CD4-positive, alpha-beta memory T cell (primary cell): Measurements from ENCODE around the gene RITA1. TPM values are rescaled to one million over a fixed set of nuclear protein-coding genes. Genes with fewer than 3 reads are reported as not detected.

ENCODE experiments used
- CTCF ChIA-PET: fragments of 350-600 bp; sonication (Branson Sonifier 250); formaldehyde crosslinking; loops from one replicate; lab custom pipeline; 2021; ENCODE audit warnings: inconsistent platforms; ENCODE audit not compliant: partially characterized antibody; lab: Charles Lee
- POLR2A ChIA-PET: fragments of 350-600 bp; sonication (Branson Sonifier 250); formaldehyde crosslinking; loops from one replicate; lab custom pipeline; 2021; ENCODE audit not compliant: partially characterized antibody; lab: Charles Lee
- DNase-seq, 5 donors: peaks; one replicate each; pipeline versions ENCODE4 v3.0.0 to v3.0.0-alpha.2; 2020 to 2022; ENCODE audit warnings: mixed read lengths in 1 of 5
- H3K27ac ChIP-seq: one replicate; pipeline ENCODE4 v1.7.0; 2013; ENCODE audit warnings: low read depth, low read length
- H3K27me3 ChIP-seq: 2 replicates; pipeline ENCODE4 v1.7.0; 2013; ENCODE audit warnings: mild to moderate bottlenecking, low read length, moderate library complexity; ENCODE audit not compliant: insufficient read depth
- H3K36me3 ChIP-seq: 2 replicates; pipeline ENCODE4 v1.7.0; 2013; ENCODE audit warnings: mild to moderate bottlenecking, low read length, moderate library complexity; ENCODE audit not compliant: insufficient read depth
- H3K4me1 ChIP-seq: 2 replicates; pipeline ENCODE4 v1.7.0; 2013; ENCODE audit warnings: mild to moderate bottlenecking, low read length, moderate library complexity; ENCODE audit not compliant: insufficient read depth
- H3K4me3 ChIP-seq, 2 donors: one replicate each; pipeline ENCODE4 v1.7.0; 2013; ENCODE audit warnings: low read length in 2 of 2, mild to moderate bottlenecking in 1 of 2
- H3K9me3 ChIP-seq, 2 donors: one replicate each; pipeline ENCODE4 v1.7.0; 2013; ENCODE audit warnings: low read length in 2 of 2, control low read depth in 1 of 2; ENCODE audit not compliant: control insufficient read depth in 1 of 2
- H3K27ac Mint-ChIP-seq, 7 donors: one replicate each; pipeline ENCODE4 v1.8.0; 2020 to 2021; ENCODE audit warnings: mixed read lengths in 7 of 7, mild to moderate bottlenecking in 6 of 7, inconsistent platforms in 3 of 7, moderate library complexity in 3 of 7
- H3K27me3 Mint-ChIP-seq, 2 donors: one replicate each; pipeline ENCODE4 v1.8.0; 2020 to 2021; ENCODE audit warnings: mixed read lengths in 2 of 2
- H3K36me3 Mint-ChIP-seq, 2 donors: one replicate each; pipeline ENCODE4 v1.8.0; 2020 to 2021; ENCODE audit warnings: mixed read lengths in 2 of 2, inconsistent platforms in 1 of 2, mild to moderate bottlenecking in 1 of 2
- H3K4me1 Mint-ChIP-seq, 4 donors: one replicate each; pipeline ENCODE4 v1.8.0; 2020 to 2021; ENCODE audit warnings: mixed read lengths in 4 of 4, mild to moderate bottlenecking in 1 of 4
- H3K4me3 Mint-ChIP-seq, 8 donors: one replicate each; pipeline ENCODE4 v1.8.0; 2020 to 2021; ENCODE audit warnings: mixed read lengths in 8 of 8, mild to moderate bottlenecking in 7 of 8, moderate library complexity in 6 of 8, inconsistent platforms in 3 of 8
- H3K9me3 Mint-ChIP-seq, 8 donors: one replicate each; pipeline ENCODE4 v1.8.0; 2020 to 2021; ENCODE audit warnings: mixed read lengths in 8 of 8, mild to moderate bottlenecking in 5 of 8, inconsistent platforms in 3 of 8, moderate library complexity in 1 of 8
- intact Hi-C: fragments of 100-400 bp; cut with micrococcal nuclease; formaldehyde crosslinking; loops from one replicate; pipeline ENCODE4 v1.15.1; 2023
- polyA plus RNA-seq, 2 donors: library from polyadenylated mRNA; unstranded; fragments of 300-500 nt; fragmentation: Illumina TruSeq; gene quantifications; one replicate each; pipeline ENCODE4 v1.2.3, GENCODE V29; 2021
- total RNA-seq, 2 experiments: library from RNA; stranded (reverse); gene quantifications; one replicate each; pipeline ENCODE4 v1.2.3, GENCODE V29; 2021

The RITA1 gene
- total and polyA plus RNA-seq, 4 experiments from 2014 or later = 12.8 to 25.9 (median 16.8) TPM

- POLR2A ChIA-PET = interaction anchor here (1.0 to 8.4 kb wide), 8 partner anchors 8 to 315 kb away, joined by 3 to 84 read pairs (median 12); partner anchors contain the start of genes DDX54, OAS1, OAS2 and RITA1
- H3K4me3 ChIP-seq = peak within 1 kb of the TSS; percentile 66 to 79
- H3K36me3 Mint-ChIP-seq = peaks cover 0 to 7% of the 10 kb centered on the region in 2 donors
- CTCF ChIA-PET = interaction anchor here (1.0 to 1.6 kb wide), 4 partner anchors 13 to 48 kb away, joined by 3 to 15 read pairs (median 4); no protein-coding TSS in a partner anchor
- peaks cover 25 to 45% (median 37%) of the 10 kb centered on the region in 4 donors for H3K4me1 Mint-ChIP-seq
- intact Hi-C loops = loop anchor here (1.0 kb wide), 6 partner anchors 12 to 242 kb away; partner anchors contain the start of genes DDX54, PLBD2, RITA1 and SLC8B1
- DNase-seq = peak; percentile 97 to 100 (median 99)
- peaks cover 0 to 3% (median 0%) of the 10 kb centered on the region in 8 donors for H3K9me3 Mint-ChIP-seq
- H3K36me3 ChIP-seq = no peaks in the 10 kb centered on the region
- H3K4me3 Mint-ChIP-seq = peak within 1 kb of the TSS; percentile 92 to 95 (median 94)
- no peaks in the 10 kb centered on the region for H3K9me3 ChIP-seq
- peak within 1 kb of the TSS; percentile 70 for H3K27ac ChIP-seq
- no peaks in the 10 kb centered on the region for H3K27me3 Mint-ChIP-seq
- no peaks in the 10 kb centered on the region for H3K27me3 ChIP-seq
- peak within 1 kb of the TSS; percentile 85 to 97 (median 94) for H3K27ac Mint-ChIP-seq
- H3K4me1 ChIP-seq = peaks cover 39% of the 10 kb centered on the region
These were observed 35.9 kb downstream of the RITA1 start, which contains the start of gene TPCN1 for GRCh38 chr12:113221181-113221996. TSS of gene TPCN1 (plus strand) at chr12:113221464. CDS start at chr12:113226853, 5,389 bp downstream.

- Mint-ChIP-seq H3K9me3 (peaks cover 0 to 3% (median 0%) of the 10 kb centered on the region in 8 donors), H3K36me3 (peaks cover under 1 to 7% of the 10 kb centered on the region in 2 donors), H3K27me3 (no peaks in the 10 kb centered on the region), H3K4me3 (peak overlapping the region; percentile 92 to 95 (median 94)), H3K27ac (peak overlapping the region; percentile 85 to 97 (median 93)), H3K4me1 (peaks cover 23 to 43% (median 34%) of the 10 kb centered on the region in 4 donors)
- intact Hi-C loops = loop anchor here (1.0 kb wide), 6 partner anchors 11 to 243 kb away; partner anchors contain the start of genes DDX54, PLBD2, RITA1 and SLC8B1
- no peaks in the 10 kb centered on the region for H3K9me3 ChIP-seq
- peak overlapping the region; percentile 59 to 79 for H3K4me3 ChIP-seq
- peak overlapping the region; percentile 70 for H3K27ac ChIP-seq
- CTCF ChIA-PET = interaction anchor here (1.0 to 2.8 kb wide), 8 partner anchors 10 to 49 kb away, joined by 3 to 17 read pairs (median 4); no protein-coding TSS in a partner anchor
- peak in 4 of 5 donors; percentile 16 to 58 (median 24) for DNase-seq
- H3K27me3 ChIP-seq = no peaks in the 10 kb centered on the region
- no peaks in the 10 kb centered on the region for H3K36me3 ChIP-seq
- POLR2A ChIA-PET = interaction anchor here (1.0 to 8.4 kb wide), 10 partner anchors 7 to 316 kb away, joined by 3 to 84 read pairs (median 8); partner anchors contain the start of genes DDX54, OAS1, OAS2 and RITA1
- H3K4me1 ChIP-seq = peaks cover 37% of the 10 kb centered on the region
These were observed 36.6 kb downstream of the RITA1 start for GRCh38 chr12:113221997-113222729.

GRCh38 chr12:113222730-113223531 lies 37.4 kb downstream of the RITA1 start:
- Mint-ChIP-seq H3K27me3 (no peaks in the 10 kb centered on the region), H3K4me1 (peaks cover 22 to 42% (median 30%) of the 10 kb centered on the region in 4 donors), H3K36me3 (peaks cover 5 to 12% of the 10 kb centered on the region in 2 donors), H3K4me3 (peak overlapping the region; percentile 92 to 95 (median 94)), H3K27ac (peak overlapping the region; percentile 85 to 97 (median 93)), H3K9me3 (peaks cover 0 to 3% (median 0%) of the 10 kb centered on the region in 8 donors)
- Histone ChIP-seq H3K36me3 (no peaks in the 10 kb centered on the region), H3K27ac (peak overlapping the region; percentile 70), H3K4me1 (peaks cover 30% of the 10 kb centered on the region), H3K4me3 (peak overlapping the region; percentile 59 to 79), H3K9me3 (no peaks in the 10 kb centered on the region), H3K27me3 (no peaks in the 10 kb centered on the region)
- POLR2A ChIA-PET = interaction anchor here (1.0 to 8.4 kb wide), 8 partner anchors 10 to 317 kb away, joined by 3 to 84 read pairs (median 6); partner anchors contain the start of genes DDX54, OAS1, OAS2 and RITA1
- intact Hi-C loops = no loop called here
- CTCF ChIA-PET = interaction anchor here (1.0 to 2.8 kb wide), 7 partner anchors 9 to 50 kb away, joined by 3 to 17 read pairs (median 4); no protein-coding TSS in a partner anchor
- DNase-seq = peak in 4 of 5 donors; percentile 22 to 34 (median 30)

GRCh38 chr12:113224955-113225354 lies 39.4 kb downstream of the RITA1 start:
- Histone ChIP-seq H3K4me3 (no peak overlapping the region), H3K9me3 (no peaks in the 10 kb centered on the region), H3K36me3 (no peaks in the 10 kb centered on the region), H3K27me3 (no peaks in the 10 kb centered on the region), H3K27ac (no peak overlapping the region), H3K4me1 (peaks cover 48% of the 10 kb centered on the region)
- Mint-ChIP-seq H3K4me1 (peaks cover 29 to 62% (median 46%) of the 10 kb centered on the region in 4 donors), H3K27me3 (no peaks in the 10 kb centered on the region), H3K4me3 (no peak overlapping the region), H3K9me3 (peaks cover 0 to 3% (median 0%) of the 10 kb centered on the region in 8 donors), H3K36me3 (peaks cover 7 to 20% of the 10 kb centered on the region in 2 donors), H3K27ac (no peak overlapping the region)
- CTCF ChIA-PET = interaction anchor here (1.0 to 2.8 kb wide), 4 partner anchors 7 to 85 kb away, joined by 3 to 17 read pairs (median 4); no protein-coding TSS in a partner anchor
- no peak for DNase-seq
- POLR2A ChIA-PET = interaction anchor here (0.7 to 8.4 kb wide), 3 partner anchors 11 to 41 kb away, joined by 3 to 84 read pairs (median 4); no protein-coding TSS in a partner anchor
- intact Hi-C loops = no loop called here

- no peak overlapping the region for H3K4me3 Mint-ChIP-seq
- intact Hi-C loops = no loop called here
These were observed 41.4 kb downstream of the RITA1 start for GRCh38 chr12:113226696-113227568.

More at GRCh38 chr12:113226696-113227568, 41.4 kb downstream of the RITA1 start:
- ChIA-PET CTCF (interaction anchor here (0.9 to 1.6 kb wide), 3 partner anchors 30 to 234 kb away, joined by 3 to 6 read pairs (median 3); no protein-coding TSS in a partner anchor), POLR2A (interaction anchor here (8.4 kb wide), 1 partner anchor 17 kb away, joined by 84 read pairs; no protein-coding TSS in a partner anchor)
- peaks cover 18 to 28% of the 10 kb centered on the region in 2 donors for H3K36me3 Mint-ChIP-seq
- H3K27ac ChIP-seq = no peak overlapping the region
- no peaks in the 10 kb centered on the region for H3K9me3 Mint-ChIP-seq
- H3K4me1 Mint-ChIP-seq = peaks cover 30 to 64% (median 43%) of the 10 kb centered on the region in 4 donors
- no peaks in the 10 kb centered on the region for H3K36me3 ChIP-seq
- H3K9me3 ChIP-seq = no peaks in the 10 kb centered on the region
- no peak overlapping the region for H3K4me3 ChIP-seq
- H3K27me3 ChIP-seq = no peaks in the 10 kb centered on the region
- H3K27ac Mint-ChIP-seq = peak overlapping the region in 2 of 7 donors; percentile 22 to 24
- no peak for DNase-seq
- H3K27me3 Mint-ChIP-seq = no peaks in the 10 kb centered on the region
- peaks cover 60% of the 10 kb centered on the region for H3K4me1 ChIP-seq
